ENCODE measurements around the gene UHMK1. TPM values are rescaled to one million over a fixed set of nuclear protein-coding genes. Genes with fewer than 3 reads are reported as not detected.

Gene UHMK1
- total RNA-seq, 6 experiments from 2014 or later, result 97.6 to 121 (median 105) TPM

DNA sequence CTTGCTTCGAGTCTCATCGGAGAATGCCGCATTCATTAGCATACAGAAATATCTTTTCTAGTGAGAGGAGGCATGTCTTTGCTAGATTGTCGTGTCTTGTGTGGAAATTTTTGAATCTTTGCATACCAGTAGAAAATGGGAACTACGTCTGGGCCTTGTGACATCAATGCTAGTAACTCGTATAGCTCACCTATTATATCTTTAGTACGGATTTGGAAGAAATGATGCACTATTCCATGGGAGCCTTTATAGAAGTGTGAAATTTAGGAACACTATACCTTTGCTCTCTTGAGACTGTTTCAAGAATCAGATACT is 835 bp downstream of the UHMK1 start:
- Mint-ChIP-seq H3K27me3 (ENCODE audit: insufficient read depth) (no peaks in the 10 kb centered on the region; the same call in 1 of the 2 replicates), H3K4me1 (ENCODE audit: low read depth) (peaks cover 42% of the 10 kb centered on the region), H3K36me3 (ENCODE audit: low read depth) (peaks cover 21% of the 10 kb centered on the region), H3K9me3 (no peaks in the 10 kb centered on the region), H3K4me3 (peak overlapping the region; percentile 93), H3K27ac (peak overlapping the region; percentile 89)
- DNase-seq, result no peak
- TF ChIP-seq, protein P1, sequence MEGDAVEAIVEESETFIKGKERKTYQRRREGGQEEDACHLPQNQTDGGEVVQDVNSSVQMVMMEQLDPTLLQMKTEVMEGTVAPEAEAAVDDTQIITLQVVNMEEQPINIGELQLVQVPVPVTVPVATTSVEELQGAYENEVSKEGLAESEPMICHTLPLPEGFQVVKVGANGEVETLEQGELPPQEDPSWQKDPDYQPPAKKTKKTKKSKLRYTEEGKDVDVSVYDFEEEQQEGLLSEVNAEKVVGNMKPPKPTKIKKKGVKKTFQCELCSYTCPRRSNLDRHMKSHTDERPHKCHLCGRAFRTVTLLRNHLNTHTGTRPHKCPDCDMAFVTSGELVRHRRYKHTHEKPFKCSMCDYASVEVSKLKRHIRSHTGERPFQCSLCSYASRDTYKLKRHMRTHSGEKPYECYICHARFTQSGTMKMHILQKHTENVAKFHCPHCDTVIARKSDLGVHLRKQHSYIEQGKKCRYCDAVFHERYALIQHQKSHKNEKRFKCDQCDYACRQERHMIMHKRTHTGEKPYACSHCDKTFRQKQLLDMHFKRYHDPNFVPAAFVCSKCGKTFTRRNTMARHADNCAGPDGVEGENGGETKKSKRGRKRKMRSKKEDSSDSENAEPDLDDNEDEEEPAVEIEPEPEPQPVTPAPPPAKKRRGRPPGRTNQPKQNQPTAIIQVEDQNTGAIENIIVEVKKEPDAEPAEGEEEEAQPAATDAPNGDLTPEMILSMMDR (IDR thresholded peaks at IDR 0.05), result no peak

DNA sequence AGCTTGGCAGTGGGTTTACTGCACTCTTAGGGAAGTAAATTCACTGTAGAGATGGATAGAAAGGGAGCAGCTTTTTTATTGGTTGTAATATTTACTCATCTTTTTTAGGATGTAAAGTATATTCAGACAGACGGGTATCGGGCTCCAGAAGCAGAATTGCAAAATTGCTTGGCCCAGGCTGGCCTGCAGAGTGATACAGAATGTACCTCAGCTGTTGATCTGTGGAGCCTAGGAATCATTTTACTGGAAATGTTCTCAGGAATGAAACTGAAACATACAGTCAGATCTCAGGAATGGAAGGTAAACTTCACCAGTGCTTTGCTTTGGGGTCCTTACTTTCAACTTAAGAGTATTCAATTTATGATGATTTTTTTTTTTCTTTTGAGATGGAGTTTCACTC is 3.2 kb downstream of the UHMK1 start:
- peak overlapping the region; percentile 57 for H3K27ac Mint-ChIP-seq
- no peaks in the 10 kb centered on the region for H3K9me3 Mint-ChIP-seq
- H3K4me3 Mint-ChIP-seq, result no peak overlapping the region
- no peaks in the 10 kb centered on the region; the same call in 1 of the 2 replicates for H3K27me3 Mint-ChIP-seq (ENCODE audit: insufficient read depth)
- TF ChIP-seq, protein P1 (IDR thresholded peaks at IDR 0.05), result no peak
- peaks cover 21% of the 10 kb centered on the region for H3K36me3 Mint-ChIP-seq (ENCODE audit: low read depth)
- H3K4me1 Mint-ChIP-seq (ENCODE audit: low read depth), result peaks cover 51% of the 10 kb centered on the region
- no peak for DNase-seq

DNA sequence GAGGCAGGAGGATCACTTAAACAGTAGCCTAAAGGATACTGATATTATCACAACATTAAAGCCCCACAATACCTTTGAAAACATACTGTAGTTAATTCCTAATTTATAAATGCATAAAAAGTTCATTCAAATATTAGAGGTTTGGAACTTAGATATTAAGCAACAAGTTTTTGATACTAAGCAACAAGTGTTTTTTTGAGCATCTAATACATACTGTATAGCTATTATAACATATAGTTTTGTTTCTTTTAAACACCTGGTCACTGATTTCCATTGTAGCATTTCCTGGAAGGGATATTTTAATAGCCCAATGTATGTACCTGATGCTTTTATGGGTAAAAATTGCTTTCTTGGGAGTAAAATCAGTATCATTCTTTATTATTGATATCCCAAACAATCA is 4.5 kb downstream of the UHMK1 start:
- peaks cover 53% of the 10 kb centered on the region for H3K4me1 Mint-ChIP-seq (ENCODE audit: low read depth)
- TF ChIP-seq, protein P1 (IDR thresholded peaks at IDR 0.05), result no peak
- peaks cover 34% of the 10 kb centered on the region for H3K36me3 Mint-ChIP-seq (ENCODE audit: low read depth)
- peak overlapping the region; percentile 68; the same call in 1 of the 2 replicates for H3K4me3 Mint-ChIP-seq
- DNase-seq, result no peak
- no peaks in the 10 kb centered on the region for H3K9me3 Mint-ChIP-seq
- H3K27me3 Mint-ChIP-seq (ENCODE audit: insufficient read depth), result no peaks in the 10 kb centered on the region; the same call in 1 of the 2 replicates
- peak overlapping the region; percentile 84 for H3K27ac Mint-ChIP-seq

DNA sequence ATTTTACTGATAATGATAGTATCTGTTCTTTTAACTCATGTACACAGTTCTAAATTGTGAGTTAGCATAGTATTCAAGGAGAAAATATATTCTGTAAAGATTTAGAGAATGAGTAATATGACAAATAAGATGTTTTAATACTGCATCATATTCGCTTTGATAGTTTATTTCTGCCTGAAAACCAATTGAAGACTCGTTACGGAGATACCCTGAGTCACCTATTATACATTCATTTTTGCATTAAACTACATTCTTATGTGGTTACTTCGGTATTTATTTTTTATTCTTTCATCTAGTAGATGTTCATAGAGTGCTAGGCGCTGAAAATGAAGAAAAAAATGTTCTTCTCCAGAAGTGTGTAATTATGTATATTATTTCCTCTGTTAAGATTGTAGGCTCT is 5.3 kb downstream of the UHMK1 start:
- Mint-ChIP-seq H3K4me3 (peak overlapping the region; percentile 78), H3K9me3 (no peaks in the 10 kb centered on the region), H3K27me3 (ENCODE audit: insufficient read depth) (no peaks in the 10 kb centered on the region; the same call in 1 of the 2 replicates), H3K36me3 (ENCODE audit: low read depth) (peaks cover 37% of the 10 kb centered on the region), H3K4me1 (ENCODE audit: low read depth) (peaks cover 47% of the 10 kb centered on the region), H3K27ac (peak overlapping the region; percentile 84)
- DNase-seq, result peak; percentile 77
- TF ChIP-seq, protein P1 (IDR thresholded peaks at IDR 0.05), result no peak

DNA sequence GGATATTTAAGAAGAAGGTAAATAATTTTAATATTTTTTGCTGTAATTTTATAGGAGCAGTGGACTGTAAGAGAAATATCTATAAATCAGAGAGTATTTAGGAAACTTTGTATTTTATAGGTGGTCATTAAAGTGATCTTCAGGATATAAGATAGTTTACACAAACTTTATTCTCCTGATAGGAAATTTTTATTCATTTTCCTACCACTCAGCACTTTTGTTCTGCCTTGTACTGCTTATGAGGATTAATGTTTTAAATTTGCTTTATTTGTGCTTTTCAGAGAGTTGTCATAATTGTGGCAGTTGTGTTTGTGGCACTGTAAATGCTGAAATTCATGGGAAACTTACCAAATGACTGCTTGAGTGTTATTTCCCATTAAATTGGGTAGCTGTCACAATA is 29.7 kb downstream of the UHMK1 start:
- no peak for DNase-seq
- Mint-ChIP-seq H3K27me3 (ENCODE audit: insufficient read depth) (no peaks in the 10 kb centered on the region), H3K9me3 (no peaks in the 10 kb centered on the region), H3K4me1 (ENCODE audit: low read depth) (peaks cover 16% of the 10 kb centered on the region), H3K36me3 (ENCODE audit: low read depth) (peaks cover 38% of the 10 kb centered on the region), H3K27ac (no peak overlapping the region), H3K4me3 (no peak overlapping the region)
- TF ChIP-seq, protein P1 (IDR thresholded peaks at IDR 0.05), result no peak

All from HFFc6 (cell line).